ENCODE results near the gene PHAX.

The PHAX gene

GRCh38 chr5:126631920-126632319 is 31.2 kb downstream of the PHAX start:
- DNase-seq (ENCODE audit: low spot score) (no peak), ATAC-seq (ENCODE audit: low read depth) (no peak)
- H3K4me1 ChIP-seq (ENCODE audit: insufficient read depth, poor library complexity, severe bottlenecking), result no peaks in the 10 kb centered on the region
- no peaks in the 10 kb centered on the region for H3K9me3 ChIP-seq (ENCODE audit: severe bottlenecking)
- no peak for TF ChIP-seq CTCF (IDR thresholded peaks at IDR 0.05; ENCODE audit: poor library complexity, severe bottlenecking)
- no peaks in the 10 kb centered on the region for H3K27me3 ChIP-seq (ENCODE audit: insufficient read depth, poor library complexity, severe bottlenecking)
- H3K36me3 ChIP-seq (ENCODE audit: low read depth), result peaks cover 4% of the 10 kb centered on the region
- no peak overlapping the region for H3K27ac ChIP-seq (ENCODE audit: poor library complexity, severe bottlenecking)
- no peak overlapping the region for H3K4me3 ChIP-seq (ENCODE audit: severe bottlenecking)

- no peak for ATAC-seq (ENCODE audit: low read depth)
- H3K9me3 ChIP-seq (ENCODE audit: severe bottlenecking), result no peaks in the 10 kb centered on the region
- TF ChIP-seq CTCF (IDR thresholded peaks at IDR 0.05; ENCODE audit: poor library complexity, severe bottlenecking), result no peak
- no peaks in the 10 kb centered on the region for H3K36me3 ChIP-seq (ENCODE audit: low read depth)
- no peak for DNase-seq (ENCODE audit: low spot score)
- no peak overlapping the region for H3K4me3 ChIP-seq (ENCODE audit: severe bottlenecking)
- no peaks in the 10 kb centered on the region for H3K27me3 ChIP-seq (ENCODE audit: insufficient read depth, poor library complexity, severe bottlenecking)
- H3K27ac ChIP-seq (ENCODE audit: poor library complexity, severe bottlenecking), result no peak overlapping the region
- no peaks in the 10 kb centered on the region for H3K4me1 ChIP-seq (ENCODE audit: insufficient read depth, poor library complexity, severe bottlenecking)
Observed at GRCh38 chr5:126633552-126633951, 32.8 kb downstream of the PHAX start.

- ATAC-seq (ENCODE audit: low read depth) (no peak), DNase-seq (ENCODE audit: low spot score) (no peak)
- Histone ChIP-seq H3K4me3 (ENCODE audit: severe bottlenecking) (no peak overlapping the region), H3K36me3 (ENCODE audit: low read depth) (no peaks in the 10 kb centered on the region), H3K9me3 (ENCODE audit: severe bottlenecking) (no peaks in the 10 kb centered on the region), H3K27me3 (ENCODE audit: insufficient read depth, poor library complexity, severe bottlenecking) (no peaks in the 10 kb centered on the region), H3K4me1 (ENCODE audit: insufficient read depth, poor library complexity, severe bottlenecking) (no peaks in the 10 kb centered on the region), H3K27ac (ENCODE audit: poor library complexity, severe bottlenecking) (no peak overlapping the region)
- no peak for TF ChIP-seq CTCF (IDR thresholded peaks at IDR 0.05; ENCODE audit: poor library complexity, severe bottlenecking)
Observed at GRCh38 chr5:126635585-126635984, 34.8 kb downstream of the PHAX start.

GRCh38 chr5:126636956-126637355 is 36.2 kb downstream of the PHAX start:
- H3K4me3 ChIP-seq (ENCODE audit: severe bottlenecking), result no peak overlapping the region
- H3K36me3 ChIP-seq (ENCODE audit: low read depth), result no peaks in the 10 kb centered on the region
- H3K9me3 ChIP-seq (ENCODE audit: severe bottlenecking), result no peaks in the 10 kb centered on the region
- H3K27me3 ChIP-seq (ENCODE audit: insufficient read depth, poor library complexity, severe bottlenecking), result no peaks in the 10 kb centered on the region
- no peak overlapping the region for H3K27ac ChIP-seq (ENCODE audit: poor library complexity, severe bottlenecking)
- DNase-seq (ENCODE audit: low spot score), result no peak
- ATAC-seq (ENCODE audit: low read depth), result no peak
- no peaks in the 10 kb centered on the region for H3K4me1 ChIP-seq (ENCODE audit: insufficient read depth, poor library complexity, severe bottlenecking)
- no peak for TF ChIP-seq CTCF (IDR thresholded peaks at IDR 0.05; ENCODE audit: poor library complexity, severe bottlenecking)

GRCh38 chr5:126640866-126641265 is 40.1 kb downstream of the PHAX start:
- Histone ChIP-seq H3K27ac (ENCODE audit: poor library complexity, severe bottlenecking) (no peak overlapping the region), H3K9me3 (ENCODE audit: severe bottlenecking) (peaks cover 2% of the 10 kb centered on the region), H3K4me3 (ENCODE audit: severe bottlenecking) (no peak overlapping the region), H3K4me1 (ENCODE audit: insufficient read depth, poor library complexity, severe bottlenecking) (no peaks in the 10 kb centered on the region), H3K36me3 (ENCODE audit: low read depth) (no peaks in the 10 kb centered on the region), H3K27me3 (ENCODE audit: insufficient read depth, poor library complexity, severe bottlenecking) (no peaks in the 10 kb centered on the region)
- no peak for DNase-seq (ENCODE audit: low spot score)
- ATAC-seq (ENCODE audit: low read depth), result no peak
- no peak for TF ChIP-seq CTCF (IDR thresholded peaks at IDR 0.05; ENCODE audit: poor library complexity, severe bottlenecking)
